ENCODE data around the gene MON2.
A peak's percentile ranks its signal among the peaks of the same experiment; 100 is the strongest.
"Not testable (repeated sequence)": the region's sequence is repeated elsewhere in the genome, so short reads cannot be mapped to it uniquely, and the experiment has no call there.

The MON2 gene

GRCh38 chr12:62468935-62469334 is 2.3 kb downstream of the MON2 start:
- no peak for DNase-seq
- in situ Hi-C loops (cut with HindIII; ENCODE audit: low pct_ligation_motif_present, low pct_unique_long_range_greater_than_20kb, low sequenced_read_pairs): no loop called here

GRCh38 chr12:62469704-62470103 is 3.1 kb downstream of the MON2 start:
- in situ Hi-C loops (cut with HindIII; ENCODE audit: low pct_ligation_motif_present, low pct_unique_long_range_greater_than_20kb, low sequenced_read_pairs): no loop called here
- DNase-seq: no peak

GRCh38 chr12:62471734-62472133 is 5.1 kb downstream of the MON2 start:
- in situ Hi-C loops (cut with HindIII; ENCODE audit: low pct_ligation_motif_present, low pct_unique_long_range_greater_than_20kb, low sequenced_read_pairs): no loop called here
- DNase-seq: no peak

DNA sequence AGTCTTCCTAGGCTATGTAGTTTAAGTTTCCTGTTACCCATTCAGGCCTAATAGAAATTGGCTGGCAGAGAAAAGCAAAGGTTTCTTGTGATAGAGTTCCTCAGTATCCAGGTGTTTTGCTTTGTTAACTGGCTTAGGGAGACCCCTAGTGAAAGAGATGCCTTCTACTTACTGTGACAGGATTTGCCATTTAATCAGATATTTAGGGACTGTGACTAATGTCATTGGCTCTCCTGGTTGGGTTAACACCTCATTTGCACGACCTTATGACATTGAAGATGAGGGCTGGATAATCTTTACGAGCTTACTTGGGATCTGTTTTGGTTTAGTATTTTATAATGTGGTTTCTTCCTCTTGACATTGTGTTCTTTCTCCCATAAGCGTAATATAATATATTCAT is 5.8 kb downstream of the MON2 start:
- in situ Hi-C loops (cut with HindIII; ENCODE audit: low pct_ligation_motif_present, low pct_unique_long_range_greater_than_20kb, low sequenced_read_pairs): no loop called here
- peak; percentile 12 for DNase-seq

DNA sequence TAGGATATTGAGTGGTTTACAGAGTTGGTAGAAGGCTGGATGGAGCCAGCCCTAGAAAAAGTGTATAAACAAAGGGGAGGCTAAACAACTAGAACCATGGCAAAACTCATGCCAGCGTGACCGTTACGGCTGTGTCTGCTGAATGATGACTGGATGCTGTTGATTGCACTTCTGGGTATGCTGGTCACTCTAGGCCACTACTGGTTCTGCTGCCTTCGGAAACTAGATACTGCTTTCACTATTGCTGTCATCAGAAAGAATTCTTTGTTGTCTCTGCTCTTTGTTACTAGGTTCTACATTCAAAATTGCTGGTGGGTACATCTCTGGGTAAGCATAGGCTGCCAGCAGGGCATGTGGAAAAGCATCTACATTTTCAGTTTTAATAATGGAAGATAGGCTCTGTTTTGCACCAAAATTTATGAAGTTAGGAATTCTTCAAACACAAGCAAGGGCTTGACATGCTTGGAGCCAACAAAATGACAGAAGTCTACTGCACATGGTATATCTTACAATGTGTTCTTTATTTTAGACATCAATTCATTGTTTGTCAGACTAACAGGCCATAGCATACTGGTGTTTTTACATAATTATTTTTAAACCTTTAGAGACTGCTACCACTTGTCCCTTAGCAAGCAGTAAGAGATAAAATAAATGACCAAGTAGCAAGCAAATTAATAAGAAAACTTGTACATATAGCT is 15.4 kb downstream of the MON2 start:
- in situ Hi-C loops (cut with HindIII; ENCODE audit: low pct_ligation_motif_present, low pct_unique_long_range_greater_than_20kb, low sequenced_read_pairs): no loop called here
- DNase-seq: no peak

GRCh38 chr12:62482769-62483168 is 16.1 kb downstream of the MON2 start:
- in situ Hi-C loops (cut with HindIII; ENCODE audit: low pct_ligation_motif_present, low pct_unique_long_range_greater_than_20kb, low sequenced_read_pairs): no loop called here
- no peak for DNase-seq

- in situ Hi-C loops (cut with HindIII; ENCODE audit: low pct_ligation_motif_present, low pct_unique_long_range_greater_than_20kb, low sequenced_read_pairs): no loop called here
- DNase-seq: peak; percentile 44
These were observed 17.6 kb downstream of the MON2 start for GRCh38 chr12:62484233-62484632.

DNA sequence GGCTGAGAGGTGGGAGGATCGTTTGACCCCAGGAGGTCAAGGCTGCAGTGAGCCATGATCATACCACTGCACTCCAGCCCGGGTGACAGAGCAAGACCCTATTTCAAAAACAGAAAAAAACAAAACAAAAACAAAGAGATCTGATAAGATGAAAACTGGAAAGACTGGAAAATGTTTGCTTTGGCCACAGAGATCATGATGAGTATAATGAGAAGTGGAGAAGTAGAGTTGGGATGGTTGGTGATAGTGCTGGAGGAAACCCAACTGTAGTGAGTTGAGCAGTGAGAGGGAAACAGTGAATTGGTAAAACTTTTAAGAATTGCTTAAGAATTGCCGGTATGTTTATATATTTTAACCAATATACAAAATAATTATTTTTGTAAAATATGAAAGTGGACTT is 39.2 kb downstream of the MON2 start:
- in situ Hi-C loops (cut with HindIII; ENCODE audit: low pct_ligation_motif_present, low pct_unique_long_range_greater_than_20kb, low sequenced_read_pairs): no loop called here
- no peak for DNase-seq

GRCh38 chr12:62512901-62513300 is 46.3 kb downstream of the MON2 start:
- no peak for DNase-seq

GRCh38 chr12:62514080-62514479 is 47.5 kb downstream of the MON2 start:
- DNase-seq: not testable (repeated sequence)

More at GRCh38 chr12:62512901-62513300, 46.3 kb downstream of the MON2 start:
- in situ Hi-C loops (cut with HindIII; ENCODE audit: low pct_ligation_motif_present, low pct_unique_long_range_greater_than_20kb, low sequenced_read_pairs): no loop called here

DNA sequence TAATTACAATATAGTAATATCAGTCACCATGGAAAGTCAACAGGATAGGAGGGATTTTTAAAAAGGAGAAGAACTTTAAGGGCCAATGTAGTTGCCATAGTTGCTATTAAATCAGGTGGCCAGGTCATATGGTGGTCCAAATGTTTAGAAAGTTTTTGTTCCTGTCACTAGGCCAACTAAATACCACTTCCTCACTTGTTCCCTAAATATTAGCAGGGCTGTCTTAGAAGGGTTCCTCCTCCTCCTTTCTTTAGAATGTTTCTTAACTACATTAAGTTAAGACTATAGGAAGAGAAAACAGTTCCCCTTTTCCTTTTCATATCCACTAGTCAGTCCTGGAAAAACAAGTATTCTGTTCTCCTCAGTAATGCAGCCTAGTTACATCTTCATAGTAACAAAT is 50.3 kb downstream of the MON2 start:
- in situ Hi-C loops (cut with HindIII; ENCODE audit: low pct_ligation_motif_present, low pct_unique_long_range_greater_than_20kb, low sequenced_read_pairs): no loop called here
- no peak for DNase-seq

More at GRCh38 chr12:62514080-62514479, 47.5 kb downstream of the MON2 start:
- in situ Hi-C loops (cut with HindIII; ENCODE audit: low pct_ligation_motif_present, low pct_unique_long_range_greater_than_20kb, low sequenced_read_pairs): not testable (repeated sequence)

GRCh38 chr12:62517887-62518286 is 51.3 kb downstream of the MON2 start:
- no peak for DNase-seq
- in situ Hi-C loops (cut with HindIII; ENCODE audit: low pct_ligation_motif_present, low pct_unique_long_range_greater_than_20kb, low sequenced_read_pairs): no loop called here

GRCh38 chr12:62519043-62519442 is 52.4 kb downstream of the MON2 start:
- in situ Hi-C loops (cut with HindIII; ENCODE audit: low pct_ligation_motif_present, low pct_unique_long_range_greater_than_20kb, low sequenced_read_pairs): no loop called here

GRCh38 chr12:62520361-62520760 is 53.7 kb downstream of the MON2 start:
- DNase-seq: no peak
- in situ Hi-C loops (cut with HindIII; ENCODE audit: low pct_ligation_motif_present, low pct_unique_long_range_greater_than_20kb, low sequenced_read_pairs): no loop called here

More at GRCh38 chr12:62519043-62519442, 52.4 kb downstream of the MON2 start:
- DNase-seq: no peak

DNA sequence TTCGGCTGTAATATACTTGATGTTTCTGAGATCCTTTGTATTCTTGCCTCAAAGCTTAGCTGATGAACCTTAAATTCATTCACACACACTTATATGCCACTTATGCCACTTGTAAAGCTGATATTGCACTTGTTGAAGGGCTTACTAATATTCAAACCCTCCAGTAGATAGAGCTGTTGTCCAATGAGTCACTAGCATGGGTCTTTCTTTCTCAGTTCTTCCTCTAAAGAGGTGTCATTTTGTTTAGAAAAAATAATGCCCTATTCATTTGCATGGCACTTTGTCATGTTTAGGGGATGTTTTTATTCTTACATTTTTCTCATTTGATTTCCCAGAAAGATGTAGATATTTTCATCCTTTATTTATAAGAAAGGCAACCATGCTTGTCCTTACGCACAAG is 56.4 kb downstream of the MON2 start:
- in situ Hi-C loops (cut with HindIII; ENCODE audit: low pct_ligation_motif_present, low pct_unique_long_range_greater_than_20kb, low sequenced_read_pairs): no loop called here
- peak; percentile 39 for DNase-seq

- DNase-seq: no peak
- in situ Hi-C loops (cut with HindIII; ENCODE audit: low pct_ligation_motif_present, low pct_unique_long_range_greater_than_20kb, low sequenced_read_pairs): no loop called here
These were observed 57.0 kb downstream of the MON2 start for GRCh38 chr12:62523619-62524018.

- in situ Hi-C loops (cut with HindIII; ENCODE audit: low pct_ligation_motif_present, low pct_unique_long_range_greater_than_20kb, low sequenced_read_pairs): no loop called here
- no peak for DNase-seq
These were observed 58.6 kb downstream of the MON2 start for GRCh38 chr12:62525271-62525670.

- DNase-seq: no peak
- in situ Hi-C loops (cut with HindIII; ENCODE audit: low pct_ligation_motif_present, low pct_unique_long_range_greater_than_20kb, low sequenced_read_pairs): no loop called here
These were observed 64.0 kb downstream of the MON2 start for GRCh38 chr12:62530596-62530995.

GRCh38 chr12:62532333-62532732 is 65.7 kb downstream of the MON2 start:
- in situ Hi-C loops (cut with HindIII; ENCODE audit: low pct_ligation_motif_present, low pct_unique_long_range_greater_than_20kb, low sequenced_read_pairs): no loop called here
- DNase-seq: no peak

- DNase-seq: peak; percentile 27
These were observed 66.6 kb downstream of the MON2 start for GRCh38 chr12:62533087-62533754.

More at GRCh38 chr12:62533087-62533754, 66.6 kb downstream of the MON2 start:
- in situ Hi-C loops (cut with HindIII; ENCODE audit: low pct_ligation_motif_present, low pct_unique_long_range_greater_than_20kb, low sequenced_read_pairs): no loop called here

Measured in ACHN (cell line).